Measurements from ENCODE around the gene TBX19.

The TBX19 gene

DNA sequence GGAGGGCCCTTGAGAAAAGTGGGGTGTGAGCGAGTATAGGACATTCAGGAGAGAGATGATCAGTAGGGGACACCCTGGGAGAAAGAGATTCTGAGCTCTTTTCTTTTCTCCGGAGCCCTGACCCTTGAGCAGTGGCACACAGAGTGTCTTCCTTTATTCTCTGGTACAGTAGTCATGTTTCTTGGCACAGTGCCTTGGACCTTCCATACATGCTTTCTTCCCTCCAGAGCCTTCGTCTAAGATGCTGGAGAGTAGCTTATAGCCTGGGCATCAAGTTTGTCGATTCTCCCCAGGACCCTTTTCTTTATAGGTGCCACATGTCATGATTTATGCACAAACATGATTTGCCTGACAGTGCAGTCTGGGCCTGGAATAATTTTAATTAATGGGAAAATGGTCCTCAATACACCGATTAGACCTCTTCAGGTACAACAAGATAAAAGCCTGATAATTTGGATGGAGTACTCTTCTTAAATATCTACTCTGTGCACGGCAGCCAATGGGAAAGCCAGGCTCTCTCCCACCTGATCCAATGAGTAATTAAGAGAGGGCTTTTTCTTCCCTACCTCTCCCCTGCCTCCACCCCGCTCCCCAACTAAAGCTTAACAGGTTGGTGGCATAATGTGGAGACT lies at the start of gene TBX19:
Gene TBX19 (plus strand): TSS at position 582 of the 632 bp plus-strand sequence. CDS start 214 bp downstream, outside the sequence.
- DNase-seq, result no peak

DNA sequence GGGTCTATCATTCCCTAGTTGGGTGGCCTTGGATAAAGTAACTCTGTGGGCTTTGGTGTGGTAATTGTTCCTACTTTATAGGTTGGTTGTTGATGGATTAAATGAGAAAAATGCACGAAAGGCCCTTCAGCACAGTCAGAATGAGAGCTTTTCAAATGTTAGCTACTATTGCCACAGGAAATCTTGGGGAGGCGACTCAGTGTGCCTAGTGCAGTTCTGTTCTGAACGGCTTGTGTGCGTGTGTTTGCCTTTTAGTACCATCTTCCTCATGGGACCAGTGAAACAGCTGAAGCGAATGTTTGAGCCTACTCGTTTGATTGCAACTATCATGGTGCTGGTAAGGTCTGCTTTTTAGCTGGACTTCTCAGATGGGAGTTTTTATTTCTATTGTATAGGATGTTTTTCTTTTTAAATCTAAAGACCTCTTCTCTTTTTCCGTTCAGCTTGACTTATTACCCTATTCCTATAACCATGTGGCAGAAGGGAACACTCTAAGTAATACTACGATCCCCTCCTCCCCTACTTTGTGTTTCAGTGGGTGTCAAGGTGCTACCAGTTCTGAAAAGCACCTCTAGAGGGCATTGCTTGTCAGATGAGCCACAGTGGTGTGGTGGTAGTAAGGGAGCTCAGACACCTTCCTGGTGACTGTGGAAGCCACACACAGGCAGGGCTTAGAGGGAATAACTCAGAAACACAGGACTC lies 45.7 kb upstream of the TBX19 start:
- peak in 1 of 2 experiments; percentile 15 for DNase-seq

DNA sequence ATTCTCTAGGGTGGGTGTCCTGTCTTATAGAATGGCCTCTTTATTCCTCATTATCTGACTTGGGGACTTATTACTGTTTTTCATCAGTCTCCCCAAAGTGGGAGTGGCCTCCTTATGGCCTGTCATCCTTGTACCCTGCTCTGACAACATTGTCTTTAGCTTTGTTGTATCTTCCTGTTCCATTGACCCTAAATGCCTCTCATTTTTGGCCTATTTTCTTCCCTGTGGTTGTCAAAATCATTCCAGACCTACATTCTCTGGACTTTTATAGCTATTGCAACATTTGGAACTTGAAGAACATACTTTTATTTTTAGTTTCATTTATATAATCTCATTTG lies 45.2 kb upstream of the TBX19 start:
- no peak for DNase-seq

DNA sequence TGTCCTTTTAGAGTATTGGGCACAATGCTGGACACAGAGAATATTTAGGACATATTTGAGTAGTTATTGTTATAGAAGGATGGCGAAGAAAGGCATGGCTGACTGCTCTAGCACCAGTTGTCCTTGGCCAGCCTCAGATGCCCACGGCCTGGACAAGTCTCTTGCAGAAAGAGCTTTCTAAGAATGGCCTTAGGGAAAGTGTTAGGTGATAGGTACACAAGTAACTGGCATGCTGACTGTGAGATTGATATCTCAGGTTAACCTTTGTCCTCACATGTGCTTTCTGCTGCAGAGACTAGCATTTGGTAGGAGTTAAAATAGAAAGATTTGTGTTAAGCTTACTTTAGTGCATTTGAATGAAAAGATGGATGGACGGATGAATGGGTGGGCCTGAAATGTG lies 44.7 kb upstream of the TBX19 start:
- no peak for DNase-seq

DNA sequence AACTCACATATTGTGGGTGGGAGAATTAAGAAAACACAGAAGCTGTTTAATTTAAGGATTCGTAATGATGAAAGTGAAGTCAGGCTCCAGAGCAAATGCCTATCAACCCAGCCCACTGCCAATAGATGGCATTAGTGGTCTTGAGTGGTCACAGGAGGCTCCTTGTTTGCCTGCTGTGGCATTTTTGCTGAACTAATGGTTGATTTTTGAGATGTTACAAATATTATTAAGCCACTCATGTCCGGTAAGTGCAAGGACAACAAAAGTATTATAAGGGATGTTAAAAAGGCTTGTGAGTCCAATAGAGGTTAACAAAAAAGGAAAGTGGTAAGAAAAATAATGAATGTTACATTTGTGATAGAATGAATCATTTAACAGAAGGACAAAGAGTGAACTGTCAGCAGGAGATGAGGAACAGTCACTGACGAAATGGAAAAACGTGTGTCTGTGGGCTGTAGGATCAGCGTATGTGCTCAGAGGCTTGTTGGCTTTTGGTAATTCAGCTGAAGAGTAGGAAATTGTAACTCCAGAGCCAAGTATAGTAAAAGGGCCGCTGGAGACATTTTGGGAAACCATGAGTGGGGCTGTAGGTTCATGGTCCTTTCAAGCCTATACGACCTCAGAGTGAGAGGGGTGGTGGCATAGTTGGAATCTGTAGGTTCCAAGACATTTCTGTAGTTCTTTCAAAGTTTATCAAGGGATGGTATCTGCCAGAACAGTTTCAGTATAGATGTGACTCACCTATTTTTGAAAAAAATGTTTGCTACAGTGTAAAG lies 43.7 kb upstream of the TBX19 start:
- DNase-seq, result no peak

DNA sequence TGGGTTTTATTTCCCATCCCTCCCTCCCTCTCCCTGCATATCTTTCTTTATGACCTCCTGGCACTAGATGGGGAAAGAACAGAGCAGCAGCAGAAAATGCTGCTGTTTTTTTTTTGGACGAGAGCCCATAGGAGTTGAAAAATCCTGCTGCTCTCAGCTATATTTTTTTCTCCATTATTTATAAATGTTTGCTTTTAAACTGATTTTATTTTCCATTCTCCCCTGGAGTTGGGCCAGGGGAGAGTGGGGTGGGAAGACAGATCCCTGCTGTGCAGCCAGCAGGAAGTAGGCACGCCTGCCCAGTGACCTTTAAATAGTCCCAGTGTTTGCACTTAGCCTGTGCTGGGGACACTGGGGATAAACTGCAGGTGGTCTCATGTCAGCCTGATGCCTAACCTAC lies 37.5 kb upstream of the TBX19 start:
- DNase-seq, result no peak

DNA sequence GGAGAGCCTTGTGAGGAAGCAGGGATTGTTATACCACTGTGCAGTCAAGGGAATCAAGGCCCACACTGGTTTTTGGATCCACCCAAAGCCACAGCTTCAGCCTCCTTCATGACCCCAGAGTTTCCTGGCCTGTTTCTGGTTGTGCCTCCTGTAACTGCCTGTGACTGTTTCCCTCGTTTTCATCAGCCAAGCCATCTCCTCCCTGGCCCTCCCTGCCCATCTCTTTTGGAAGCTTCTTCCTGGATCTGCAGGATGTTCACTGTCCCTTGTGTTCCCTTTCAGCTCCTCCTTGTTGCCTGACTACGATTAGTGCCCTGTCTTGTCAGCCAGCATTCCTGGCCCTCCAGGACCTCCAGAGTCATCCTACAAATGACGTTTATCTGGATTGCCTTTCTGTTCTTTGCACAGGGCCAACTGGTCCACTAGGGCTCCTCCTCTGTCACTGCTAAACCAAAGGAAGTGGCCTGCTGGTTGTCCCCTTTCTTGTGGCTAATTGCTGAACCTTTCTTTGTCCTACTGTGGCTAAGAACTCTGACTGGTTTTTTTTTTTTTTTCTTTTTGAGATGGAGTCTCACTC lies 37.0 kb upstream of the TBX19 start:
- DNase-seq, result no peak

DNA sequence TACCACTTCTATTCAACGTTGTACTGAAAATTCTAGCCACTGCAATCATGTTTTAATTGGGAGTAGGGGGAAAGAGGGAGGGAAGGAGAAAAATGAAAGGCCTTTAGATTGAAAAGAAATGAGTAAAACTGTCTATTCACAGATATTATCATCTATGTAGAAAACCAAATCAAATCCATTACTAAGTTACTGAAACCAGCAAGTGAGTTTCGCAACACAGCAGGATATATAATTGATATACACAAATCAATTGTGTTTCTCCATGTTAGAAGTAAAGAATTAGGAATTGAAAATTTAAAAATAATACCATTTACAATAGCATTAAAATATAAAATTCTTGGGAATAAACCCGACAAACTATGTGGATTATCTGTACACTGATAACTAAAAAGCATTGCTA lies 35.6 kb upstream of the TBX19 start:
- no peak for DNase-seq

DNA sequence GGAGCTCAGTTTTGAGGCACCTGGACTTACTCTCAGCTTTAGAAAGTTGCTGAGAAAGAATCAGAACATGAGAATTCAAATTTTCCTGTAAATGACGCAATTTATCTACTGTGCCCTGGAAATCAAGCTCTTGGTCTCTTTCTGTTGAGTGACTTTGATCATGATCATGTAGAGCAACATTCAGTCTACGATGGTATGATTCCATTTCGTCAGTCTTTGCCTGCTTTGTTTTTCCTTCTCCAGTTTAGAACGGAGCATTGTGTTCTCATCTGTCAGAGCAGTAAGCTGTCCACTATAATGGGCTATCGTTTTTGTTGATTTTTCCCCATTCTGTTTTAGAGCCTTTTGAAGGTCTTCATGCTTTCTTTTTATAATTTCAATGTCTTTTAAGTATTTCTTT lies 34.2 kb upstream of the TBX19 start:
- no peak for DNase-seq

DNA sequence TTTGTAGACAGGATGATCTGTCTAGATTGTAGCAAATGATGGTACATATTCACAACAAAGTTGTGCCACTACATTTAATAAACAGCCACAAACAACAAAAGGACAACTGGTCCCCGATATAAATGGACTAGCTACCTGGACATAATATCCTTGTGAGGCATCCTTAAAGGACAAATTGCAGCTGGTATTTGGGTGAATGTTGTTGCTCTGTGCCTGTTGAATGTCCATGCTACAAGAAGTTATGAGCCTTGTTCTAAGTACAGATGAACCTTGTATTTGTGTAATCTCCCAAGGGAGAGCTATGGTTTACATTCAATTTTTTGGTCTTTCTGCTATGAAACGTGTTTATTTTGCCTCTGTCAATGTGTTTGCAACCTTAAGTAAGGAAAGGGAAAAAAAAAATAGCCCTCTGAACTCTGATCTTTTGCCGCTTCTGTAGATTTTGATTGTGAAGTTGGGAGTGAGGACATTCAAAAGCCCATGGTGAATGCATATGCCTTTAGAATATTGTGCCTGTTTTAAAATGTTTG lies 28.4 kb upstream of the TBX19 start:
- no peak for DNase-seq

DNA sequence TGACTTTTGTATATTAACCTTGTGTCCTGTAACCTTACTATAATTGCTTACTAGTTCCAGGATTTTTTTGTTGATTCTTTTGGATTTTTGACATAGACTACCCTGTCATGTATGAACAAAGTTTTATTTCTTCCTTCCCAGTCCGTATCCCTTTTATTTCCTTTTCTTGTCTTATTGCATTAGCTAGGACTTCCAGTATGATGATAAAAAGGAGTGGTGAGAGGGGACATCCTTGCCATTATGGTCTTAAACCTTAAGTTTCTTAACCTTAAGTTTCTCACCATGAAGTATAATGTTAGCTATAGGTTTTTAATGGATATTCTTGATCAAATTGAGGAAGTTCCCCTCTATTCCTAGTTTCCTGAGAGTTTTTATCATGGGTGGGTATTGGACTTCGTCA lies 24.5 kb upstream of the TBX19 start:
- no peak for DNase-seq

DNA sequence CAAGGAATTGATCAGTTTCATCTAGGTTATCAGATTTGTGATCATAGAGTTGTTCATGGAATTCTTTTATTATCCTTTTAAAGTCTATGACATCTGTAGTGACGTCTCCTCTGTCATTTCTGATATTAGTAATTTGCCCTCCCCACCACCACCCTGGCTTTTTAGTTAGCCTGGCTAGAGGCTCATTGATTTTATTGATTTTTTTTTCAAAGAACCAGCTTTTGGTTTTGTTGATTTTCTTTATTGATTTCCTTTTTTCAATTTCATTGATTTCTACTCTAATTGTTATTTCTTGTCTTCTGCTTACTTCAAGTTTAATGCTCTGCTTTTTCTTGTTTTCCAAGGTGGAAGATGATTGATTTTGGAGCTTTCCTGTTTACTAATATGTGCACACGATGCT lies 23.3 kb upstream of the TBX19 start:
- no peak for DNase-seq

DNA sequence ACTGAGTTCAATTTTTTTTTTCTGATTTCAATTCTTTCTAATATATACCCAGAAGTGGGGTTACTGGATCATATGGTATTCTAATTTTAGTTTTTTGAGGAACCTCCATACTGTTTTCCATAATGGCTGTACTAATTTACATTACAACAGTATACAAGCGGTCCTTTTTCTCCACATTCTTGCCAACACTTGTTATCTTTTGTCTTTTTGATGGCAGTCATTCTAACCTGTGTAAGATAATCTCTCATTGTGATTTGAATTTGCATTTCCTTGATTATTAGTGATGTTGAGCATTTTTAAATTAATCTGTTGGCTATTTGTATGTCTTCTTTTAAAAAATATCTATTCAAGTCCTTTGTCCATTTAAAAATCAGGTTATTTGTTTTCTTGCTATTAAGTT lies 21.1 kb upstream of the TBX19 start:
- DNase-seq, result no peak

DNA sequence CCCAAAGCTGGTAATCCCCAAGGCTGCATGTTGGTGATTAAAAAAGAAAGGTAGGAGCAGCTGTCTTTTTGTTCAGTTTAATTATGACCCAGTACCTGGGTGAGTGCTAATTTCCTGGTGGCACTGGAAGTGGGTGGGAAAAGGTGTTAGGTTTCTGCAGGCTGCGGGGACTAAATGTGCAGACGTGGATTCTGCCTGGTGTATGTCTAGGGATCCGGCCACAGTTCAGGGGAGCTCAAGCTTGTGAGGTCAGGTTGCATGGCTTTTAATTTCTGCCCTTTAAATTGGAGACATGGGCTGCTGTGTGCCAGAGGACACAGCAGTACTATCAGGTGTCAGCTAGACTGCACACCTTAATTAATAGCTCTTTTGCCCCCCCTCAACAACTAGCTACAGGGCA lies 20.3 kb upstream of the TBX19 start:
- DNase-seq, result no peak

DNA sequence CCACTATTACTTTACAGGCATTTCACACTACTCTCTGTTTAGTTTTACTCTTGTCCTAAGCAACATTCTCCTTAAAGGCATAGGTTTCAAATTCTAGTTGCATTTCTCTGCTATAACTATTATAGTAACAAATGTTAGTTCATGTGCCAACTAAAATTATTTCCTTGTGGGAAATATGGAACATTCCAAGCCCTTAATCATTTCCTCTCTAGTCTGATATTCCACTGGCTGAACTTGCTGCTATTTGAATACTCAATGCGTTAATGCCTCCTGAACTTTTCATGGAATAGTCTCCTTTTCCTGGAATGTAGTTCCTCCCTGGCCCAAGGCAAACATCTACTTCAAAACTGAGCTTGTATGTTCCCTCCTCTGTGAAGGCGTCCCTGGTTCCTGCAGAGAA lies 19.3 kb upstream of the TBX19 start:
- DNase-seq, result no peak

DNA sequence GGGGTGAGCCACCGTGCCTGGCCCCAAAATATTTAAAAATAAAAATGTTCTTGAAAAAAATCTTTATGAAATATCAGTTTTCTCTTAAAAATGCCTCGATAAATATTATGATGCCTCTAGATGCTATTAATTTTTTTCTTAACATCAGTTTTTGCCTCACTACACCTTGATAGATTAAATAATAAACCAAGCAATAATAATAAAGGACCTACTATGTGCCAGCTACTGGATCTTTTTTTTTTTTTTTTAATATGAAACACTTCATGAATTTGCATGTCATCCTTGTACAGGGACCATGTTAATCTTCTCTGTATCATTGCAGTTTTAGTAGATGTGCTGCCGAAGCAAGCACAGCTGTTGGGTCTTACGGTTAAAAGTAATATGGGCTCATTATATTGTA lies 17.5 kb upstream of the TBX19 start:
- DNase-seq, result no peak

DNA sequence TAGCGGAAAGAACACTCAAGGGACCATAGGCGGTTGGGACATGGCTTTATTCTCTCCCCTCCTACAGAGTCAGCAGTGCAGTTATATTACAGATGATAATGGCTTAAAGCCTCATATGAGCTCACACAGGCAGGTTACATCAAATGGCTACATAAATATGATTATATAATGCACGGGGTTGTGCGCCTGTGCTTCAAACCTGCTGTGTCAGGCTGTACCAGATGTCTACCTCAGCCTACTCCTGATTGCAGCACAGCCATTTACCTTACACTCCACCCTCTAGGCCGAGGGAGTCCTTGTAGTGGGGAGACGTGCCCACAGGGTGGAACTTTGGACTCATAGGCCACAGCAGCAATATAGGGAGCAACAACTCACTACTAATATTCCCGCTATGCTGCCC lies 16.4 kb upstream of the TBX19 start:
- DNase-seq, result no peak

DNA sequence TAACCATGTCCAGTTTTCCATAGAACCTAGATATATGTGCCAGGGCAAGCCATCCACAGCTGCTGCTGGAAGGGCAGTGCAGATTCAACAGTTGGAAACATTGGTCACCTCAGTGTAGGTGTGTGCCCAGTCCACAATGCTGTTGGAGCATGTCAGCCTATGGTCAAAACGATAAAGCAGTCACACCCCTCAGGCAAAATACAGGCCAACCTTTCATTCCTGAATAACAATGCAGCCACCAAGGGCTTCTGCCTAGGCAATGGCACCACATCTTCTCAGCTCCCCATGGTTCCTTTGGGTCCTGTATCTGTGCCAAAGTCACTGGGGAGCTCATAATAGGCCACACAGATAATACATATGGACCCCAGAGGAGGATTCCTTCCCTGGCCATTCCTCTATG lies 15.1 kb upstream of the TBX19 start:
- DNase-seq, result no peak

DNA sequence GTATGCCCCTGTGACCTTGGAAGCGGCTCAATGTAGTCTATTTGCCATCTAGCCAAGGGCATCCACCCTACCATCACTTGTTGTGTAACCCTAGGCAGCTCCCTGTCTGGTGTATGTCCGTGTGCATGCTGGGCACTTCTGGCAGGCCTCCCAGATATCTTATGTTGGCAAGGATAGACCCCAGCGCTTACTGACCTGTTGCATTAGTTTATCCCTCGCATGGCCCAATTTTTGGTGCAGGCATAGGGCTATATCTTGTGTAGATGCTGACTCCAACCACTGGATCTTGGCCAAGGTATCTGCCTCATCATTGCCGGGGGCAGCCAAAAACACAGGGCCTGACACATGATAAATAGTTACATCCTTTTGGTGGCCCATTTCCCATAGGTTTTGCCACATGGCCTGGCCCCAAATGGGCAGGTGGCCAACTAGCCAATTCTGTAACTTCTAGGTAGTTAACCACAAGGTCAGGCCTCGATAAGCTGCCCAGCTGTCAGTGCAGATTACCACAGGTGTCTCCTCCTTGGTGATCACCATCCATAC lies 14.0 kb upstream of the TBX19 start:
- no peak for DNase-seq

DNA sequence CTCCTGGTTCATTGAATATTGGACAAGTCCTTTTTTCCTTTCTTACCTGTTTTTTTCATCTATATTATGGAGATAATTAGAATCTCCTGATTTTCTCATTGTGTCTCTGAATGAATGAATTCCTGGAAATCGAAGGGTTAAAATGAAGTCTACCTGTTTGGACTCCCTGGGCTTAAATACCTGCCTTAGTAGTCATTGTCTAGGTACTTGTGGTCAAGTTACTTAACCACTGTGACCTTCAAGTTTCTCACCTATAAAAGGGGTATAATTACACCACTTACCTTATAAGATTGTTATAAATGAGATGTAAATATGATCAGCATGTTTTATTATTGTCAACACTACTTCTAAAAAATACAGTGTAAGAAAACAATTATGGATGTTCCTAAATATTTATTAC lies 9.0 kb upstream of the TBX19 start:
- no peak for DNase-seq

DNA sequence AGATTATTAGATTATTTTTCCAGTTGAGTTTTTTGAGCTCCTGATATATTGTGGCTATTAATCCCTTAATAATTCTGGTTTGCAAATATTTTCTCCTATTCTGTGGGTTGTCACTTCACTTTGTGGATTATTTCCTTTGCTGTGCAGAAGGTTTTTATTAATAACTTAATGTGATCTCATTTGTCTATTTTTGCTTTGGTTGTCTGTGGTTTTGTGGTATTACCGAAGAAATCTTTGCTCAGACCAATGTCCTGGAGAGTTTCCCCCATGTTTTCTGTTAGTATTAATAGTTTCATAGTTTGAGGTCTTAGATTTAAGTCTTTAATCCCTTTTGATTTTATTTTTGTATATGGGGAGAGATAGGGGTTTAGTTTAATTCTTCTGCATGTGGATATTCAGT lies 7.1 kb upstream of the TBX19 start:
- DNase-seq, result no peak

DNA sequence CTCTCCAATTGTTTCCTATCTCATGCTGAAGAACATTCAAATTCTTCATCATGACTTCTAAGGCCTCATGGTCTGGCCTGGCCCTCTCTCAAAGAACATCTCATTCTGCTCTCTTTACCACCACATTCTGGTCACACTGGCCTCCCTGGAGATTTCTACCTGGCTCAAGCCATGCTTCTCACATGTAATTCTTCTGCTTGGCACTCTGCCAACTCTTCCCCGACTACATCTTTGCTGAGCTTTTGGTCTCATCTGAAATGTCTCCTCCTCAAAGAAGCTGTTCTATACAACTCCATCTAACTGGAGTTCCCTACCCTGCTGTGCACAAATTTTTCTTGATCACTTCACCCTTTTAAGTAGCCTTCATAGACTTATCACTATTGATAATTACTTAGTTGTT lies 1.4 kb upstream of the TBX19 start:
- no peak for DNase-seq

DNA sequence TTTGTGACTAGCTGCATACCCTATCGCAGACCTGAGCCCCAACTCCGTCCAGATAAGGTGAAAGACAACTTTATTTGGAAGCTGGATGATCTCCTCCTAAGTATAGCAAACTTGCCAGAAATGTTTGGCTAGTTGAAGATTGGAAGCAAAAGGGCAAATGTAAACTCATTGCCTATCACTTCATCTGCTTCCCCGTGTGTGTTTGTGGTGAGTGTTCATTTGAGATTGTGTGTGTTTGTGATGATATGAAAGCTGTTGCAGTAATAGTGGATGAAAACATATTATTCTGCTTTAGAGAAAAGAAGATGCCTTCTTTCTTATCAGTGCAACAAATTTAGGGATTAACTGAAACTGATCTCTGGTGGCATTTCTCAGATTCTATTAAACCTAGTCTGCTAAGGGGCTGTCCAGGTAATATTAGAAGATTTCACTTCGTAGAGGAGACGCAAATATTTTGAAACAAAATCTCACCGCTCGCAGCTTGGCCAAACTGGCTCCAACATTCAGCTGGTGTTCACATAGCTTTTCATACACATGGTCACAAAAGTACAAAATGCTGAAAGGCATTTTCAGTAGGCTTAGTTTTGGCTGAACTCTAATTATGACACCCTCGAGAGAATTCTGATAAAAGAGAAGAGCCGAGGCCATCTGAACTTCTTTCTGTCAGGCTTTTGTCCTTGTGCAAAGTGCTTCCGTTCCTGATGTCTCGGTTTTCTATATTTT lies 1.1 kb downstream of the TBX19 start:
- DNase-seq, result no peak
